Measurements from ENCODE around the gene CLK2. TPM values are rescaled to one million over a fixed set of nuclear protein-coding genes. Genes with fewer than 3 reads are reported as not detected.

CLK2 gene
- total and polyA plus RNA-seq, 10 donors: 38.6 to 89.9 (median 74.6) TPM

DNA sequence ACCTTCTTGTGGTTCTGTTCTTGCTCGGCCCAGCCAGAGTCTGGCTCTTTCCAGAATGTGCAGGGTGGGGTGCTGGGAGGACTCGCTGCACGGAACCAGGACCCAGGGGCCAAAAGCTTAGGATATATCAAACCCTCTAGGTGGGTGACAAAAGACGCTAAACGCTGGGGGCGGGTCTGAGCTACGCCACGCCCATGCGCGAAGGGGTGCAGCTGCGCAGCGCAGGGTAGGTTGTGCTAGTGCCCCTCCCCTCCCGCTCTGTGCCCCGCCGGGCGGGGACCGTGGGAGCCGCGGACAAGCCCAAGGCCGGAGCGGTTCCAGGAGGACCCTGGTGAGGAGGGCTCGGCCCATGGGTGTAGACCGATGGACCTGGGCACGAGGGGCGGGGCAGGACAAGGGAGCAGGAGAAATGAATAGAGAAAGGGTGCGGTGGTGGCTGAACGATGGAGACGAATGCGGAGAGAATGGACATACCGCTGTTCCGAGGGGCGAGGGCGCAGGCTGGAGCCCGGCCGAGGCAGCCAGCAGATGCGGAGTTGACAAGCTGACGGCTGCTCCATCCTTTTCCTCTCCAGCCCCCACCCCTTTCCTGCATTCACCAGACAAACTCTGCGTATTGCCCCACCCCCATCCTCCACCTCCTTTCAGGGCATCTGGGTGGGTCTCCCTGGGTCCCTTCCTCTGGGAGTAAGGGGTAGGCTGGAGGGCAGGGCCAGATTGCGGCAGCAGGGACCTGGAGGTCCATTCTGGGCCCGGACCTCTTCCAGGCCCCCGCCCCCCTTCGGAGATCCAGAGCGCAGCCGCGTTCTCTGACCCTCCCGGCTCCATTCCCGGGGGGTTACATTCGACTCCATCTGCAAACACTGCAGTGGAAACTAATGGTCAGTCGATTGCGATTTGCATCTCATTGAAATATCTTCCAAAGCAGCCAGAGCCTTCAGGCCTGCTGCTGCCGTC, 47.6 kb upstream of the CLK2 start, which contains the start of gene RUSC1:
Gene RUSC1 (plus strand): TSS at position 234 of the 957 bp plus-strand sequence. CDS start 880 bp downstream, outside the sequence.
- peak; percentile 93 for DNase-seq
- H3K27me3 ChIP-seq (replicated peaks in 1 of 7): no peaks in the 10 kb centered on the region
- peaks cover 0 to 38% (median 10%) of the 10 kb centered on the region in 6 donors for H3K36me3 ChIP-seq
- peak within 1 kb of the TSS; percentile 34 to 93 (median 44) for H3K4me3 ChIP-seq
- TF ChIP-seq POLR2AphosphoS5 (IDR thresholded peaks at IDR 0.05): peak; percentile 80 to 89 (median 89)
- TF ChIP-seq, protein P1, sequence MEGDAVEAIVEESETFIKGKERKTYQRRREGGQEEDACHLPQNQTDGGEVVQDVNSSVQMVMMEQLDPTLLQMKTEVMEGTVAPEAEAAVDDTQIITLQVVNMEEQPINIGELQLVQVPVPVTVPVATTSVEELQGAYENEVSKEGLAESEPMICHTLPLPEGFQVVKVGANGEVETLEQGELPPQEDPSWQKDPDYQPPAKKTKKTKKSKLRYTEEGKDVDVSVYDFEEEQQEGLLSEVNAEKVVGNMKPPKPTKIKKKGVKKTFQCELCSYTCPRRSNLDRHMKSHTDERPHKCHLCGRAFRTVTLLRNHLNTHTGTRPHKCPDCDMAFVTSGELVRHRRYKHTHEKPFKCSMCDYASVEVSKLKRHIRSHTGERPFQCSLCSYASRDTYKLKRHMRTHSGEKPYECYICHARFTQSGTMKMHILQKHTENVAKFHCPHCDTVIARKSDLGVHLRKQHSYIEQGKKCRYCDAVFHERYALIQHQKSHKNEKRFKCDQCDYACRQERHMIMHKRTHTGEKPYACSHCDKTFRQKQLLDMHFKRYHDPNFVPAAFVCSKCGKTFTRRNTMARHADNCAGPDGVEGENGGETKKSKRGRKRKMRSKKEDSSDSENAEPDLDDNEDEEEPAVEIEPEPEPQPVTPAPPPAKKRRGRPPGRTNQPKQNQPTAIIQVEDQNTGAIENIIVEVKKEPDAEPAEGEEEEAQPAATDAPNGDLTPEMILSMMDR (IDR thresholded peaks at IDR 0.05 in 8 of 11, conservative IDR thresholded peaks at IDR 0.05 in 3 of 11): no peak
- 12 to 23% (median 19%) methylated on average over 39 to 51 of the region's 51 CpGs for WGBS, 5 donors
- H3K9me3 ChIP-seq: no peaks in the 10 kb centered on the region
- H3K4me1 ChIP-seq: peaks cover 20 to 60% (median 47%) of the 10 kb centered on the region in 6 donors
- H3K27ac ChIP-seq: peak within 1 kb of the TSS in 7 of 8 donors; percentile 34 to 99 (median 66)
- intact Hi-C loops (cut with DNase I; ENCODE audit: low total_unique reads): loop anchor here (10.0 kb wide), 1 partner anchor 46 kb away; the partner anchor contains the start of genes CLK2 and HCN3

- intact Hi-C loops (cut with DNase I; ENCODE audit: low total_unique reads): loop anchor here (10.0 kb wide), 1 partner anchor 45 kb away; the partner anchor contains the start of genes CLK2 and HCN3
- Histone ChIP-seq H3K36me3 (peaks cover 0 to 45% (median 12%) of the 10 kb centered on the region in 6 donors), H3K4me1 (peaks cover 20 to 53% (median 42%) of the 10 kb centered on the region in 6 donors), H3K9me3 (no peaks in the 10 kb centered on the region), H3K4me3 (peak overlapping the region; percentile 34 to 93 (median 44)), H3K27me3 (replicated peaks in 1 of 7) (no peaks in the 10 kb centered on the region), H3K27ac (peak overlapping the region in 5 of 8 donors; percentile 16 to 99 (median 68))
- 22 to 42% (median 31%) methylated on average over 11 of the region's 11 CpGs for WGBS, 5 donors
- no peak for DNase-seq
- TF ChIP-seq POLR2AphosphoS5 (IDR thresholded peaks at IDR 0.05) (no peak), POLR2A (IDR thresholded peaks at IDR 0.05) (no peak)
- TF ChIP-seq, protein P1 (IDR thresholded peaks at IDR 0.05 in 8 of 11, conservative IDR thresholded peaks at IDR 0.05 in 3 of 11): no peak
Measured at GRCh38 chr1:155320252-155320651, 46.9 kb upstream of the CLK2 start.

- no peak overlapping the region for H3K27ac ChIP-seq
Measured at GRCh38 chr1:155319536-155319935, 46.2 kb upstream of the CLK2 start.

GRCh38 chr1:155318082-155318481, 44.8 kb upstream of the CLK2 start:
- Histone ChIP-seq H3K9me3 (no peaks in the 10 kb centered on the region), H3K27me3 (replicated peaks in 1 of 7) (no peaks in the 10 kb centered on the region), H3K4me1 (peaks cover 20 to 42% (median 33%) of the 10 kb centered on the region in 6 donors), H3K27ac (no peak overlapping the region), H3K36me3 (peaks cover 0 to 67% (median 28%) of the 10 kb centered on the region in 6 donors), H3K4me3 (no peak overlapping the region)
- no peak for TF ChIP-seq POLR2A (IDR thresholded peaks at IDR 0.05)
- TF ChIP-seq, protein P1 (IDR thresholded peaks at IDR 0.05 in 8 of 11, conservative IDR thresholded peaks at IDR 0.05 in 3 of 11): no peak
- TF ChIP-seq POLR2AphosphoS5 (IDR thresholded peaks at IDR 0.05): no peak
- WGBS, 5 donors: 94 to 98% (median 95%) methylated on average over 9 of the region's 9 CpGs
- DNase-seq: no peak
- intact Hi-C loops (cut with DNase I; ENCODE audit: low total_unique reads): no loop called here

More at GRCh38 chr1:155319536-155319935, 46.2 kb upstream of the CLK2 start:
- no peaks in the 10 kb centered on the region for H3K27me3 ChIP-seq (replicated peaks in 1 of 7)
- DNase-seq: no peak
- WGBS, 5 donors: 75 to 85% (median 80%) methylated on average over 5 of the region's 5 CpGs
- TF ChIP-seq POLR2A (IDR thresholded peaks at IDR 0.05) (no peak), POLR2AphosphoS5 (IDR thresholded peaks at IDR 0.05) (peak in 1 of 3 donors; percentile 25)
- H3K36me3 ChIP-seq: peaks cover 0 to 52% (median 19%) of the 10 kb centered on the region in 6 donors
- H3K4me1 ChIP-seq: peaks cover 20 to 46% (median 36%) of the 10 kb centered on the region in 6 donors
- intact Hi-C loops (cut with DNase I; ENCODE audit: low total_unique reads): no loop called here
- H3K9me3 ChIP-seq: no peaks in the 10 kb centered on the region
- H3K4me3 ChIP-seq: no peak overlapping the region
